Measurements from ENCODE around the gene NFIC. TPM values are rescaled to one million over a fixed set of nuclear protein-coding genes. Genes with fewer than 3 reads are reported as not detected.
"Not testable (repeated sequence)": the region's sequence is repeated elsewhere in the genome, so short reads cannot be mapped to it uniquely, and the experiment has no call there.

Gene NFIC
- total and polyA plus RNA-seq, 4 donors: 17.2 to 56.2 (median 40.4) TPM

GRCh38 chr19:3323658-3324057, 42.7 kb upstream of the NFIC start:
- H3K9me3 ChIP-seq (ENCODE audit: control insufficient read depth, insufficient read depth, low read length): no peaks in the 10 kb centered on the region
- H3K27ac ChIP-seq (ENCODE audit: low read depth, low read length): no peak overlapping the region
- H3K27me3 ChIP-seq (ENCODE audit: control insufficient read depth, insufficient read depth, low read length): peaks cover 7% of the 10 kb centered on the region
- H3K36me3 ChIP-seq (ENCODE audit: control insufficient read depth, insufficient read depth, low read length): no peaks in the 10 kb centered on the region
- WGBS (ENCODE audit: insufficient coverage): 83% methylated on average over 1 of the region's 2 CpGs
- H3K4me3 ChIP-seq (ENCODE audit: low read depth, low read length): no peak overlapping the region
- H3K4me1 ChIP-seq (ENCODE audit: control insufficient read depth, insufficient read depth, low read length): peaks cover 4% of the 10 kb centered on the region
- no peak for DNase-seq (ENCODE audit: low read depth in 4 of 6, low spot score in 6 of 6)

- no peaks in the 10 kb centered on the region for H3K36me3 ChIP-seq (ENCODE audit: control insufficient read depth, insufficient read depth, low read length)
- no peak for DNase-seq (ENCODE audit: low read depth in 4 of 6, low spot score in 6 of 6)
- peaks cover 4% of the 10 kb centered on the region for H3K4me1 ChIP-seq (ENCODE audit: control insufficient read depth, insufficient read depth, low read length)
- H3K27ac ChIP-seq (ENCODE audit: low read depth, low read length): no peak overlapping the region
- 44% methylated on average over 5 of the region's 5 CpGs for WGBS (ENCODE audit: insufficient coverage)
- no peaks in the 10 kb centered on the region for H3K9me3 ChIP-seq (ENCODE audit: control insufficient read depth, insufficient read depth, low read length)
- no peak overlapping the region for H3K4me3 ChIP-seq (ENCODE audit: low read depth, low read length)
- H3K27me3 ChIP-seq (ENCODE audit: control insufficient read depth, insufficient read depth, low read length): peaks cover 7% of the 10 kb centered on the region
Measured at GRCh38 chr19:3324405-3324856, 42.0 kb upstream of the NFIC start.

- H3K27ac ChIP-seq (ENCODE audit: low read depth, low read length): no peak overlapping the region
- no peaks in the 10 kb centered on the region for H3K4me1 ChIP-seq (ENCODE audit: control insufficient read depth, insufficient read depth, low read length)
- no CpG with 5 or more reads among the region's 1 CpG for WGBS (ENCODE audit: insufficient coverage)
- peaks cover 12% of the 10 kb centered on the region for H3K27me3 ChIP-seq (ENCODE audit: control insufficient read depth, insufficient read depth, low read length)
- H3K4me3 ChIP-seq (ENCODE audit: low read depth, low read length): no peak overlapping the region
- no peaks in the 10 kb centered on the region for H3K9me3 ChIP-seq (ENCODE audit: control insufficient read depth, insufficient read depth, low read length)
- no peaks in the 10 kb centered on the region for H3K36me3 ChIP-seq (ENCODE audit: control insufficient read depth, insufficient read depth, low read length)
- no peak for DNase-seq (ENCODE audit: low read depth in 4 of 6, low spot score in 6 of 6)
Measured at GRCh38 chr19:3325451-3325850, 40.9 kb upstream of the NFIC start.

- no peak for DNase-seq (ENCODE audit: low read depth in 4 of 6, low spot score in 6 of 6)
- Histone ChIP-seq H3K27me3 (ENCODE audit: control insufficient read depth, insufficient read depth, low read length) (peaks cover 11% of the 10 kb centered on the region), H3K9me3 (ENCODE audit: control insufficient read depth, insufficient read depth, low read length) (no peaks in the 10 kb centered on the region), H3K36me3 (ENCODE audit: control insufficient read depth, insufficient read depth, low read length) (no peaks in the 10 kb centered on the region), H3K4me1 (ENCODE audit: control insufficient read depth, insufficient read depth, low read length) (no peaks in the 10 kb centered on the region), H3K27ac (ENCODE audit: low read depth, low read length) (no peak overlapping the region), H3K4me3 (ENCODE audit: low read depth, low read length) (no peak overlapping the region)
- WGBS (ENCODE audit: insufficient coverage): no CpG with 5 or more reads among the region's 3 CpGs
Measured at GRCh38 chr19:3328743-3329142, 37.6 kb upstream of the NFIC start.

GRCh38 chr19:3330047-3330446, 36.3 kb upstream of the NFIC start:
- WGBS (ENCODE audit: insufficient coverage): 82% methylated on average over 9 of the region's 9 CpGs
- Histone ChIP-seq H3K36me3 (ENCODE audit: control insufficient read depth, insufficient read depth, low read length) (no peaks in the 10 kb centered on the region), H3K4me3 (ENCODE audit: low read depth, low read length) (no peak overlapping the region), H3K4me1 (ENCODE audit: control insufficient read depth, insufficient read depth, low read length) (peaks cover under 1% of the 10 kb centered on the region), H3K9me3 (ENCODE audit: control insufficient read depth, insufficient read depth, low read length) (no peaks in the 10 kb centered on the region), H3K27me3 (ENCODE audit: control insufficient read depth, insufficient read depth, low read length) (peaks cover 11% of the 10 kb centered on the region), H3K27ac (ENCODE audit: low read depth, low read length) (no peak overlapping the region)
- no peak for DNase-seq (ENCODE audit: low read depth in 4 of 6, low spot score in 6 of 6)

- not testable (repeated sequence) for H3K36me3 ChIP-seq (ENCODE audit: control insufficient read depth, insufficient read depth, low read length); H3K9me3 ChIP-seq (ENCODE audit: control insufficient read depth, insufficient read depth, low read length); H3K27ac ChIP-seq (ENCODE audit: low read depth, low read length); DNase-seq (ENCODE audit: low read depth in 4 of 6, low spot score in 6 of 6); H3K4me3 ChIP-seq (ENCODE audit: low read depth, low read length)
- WGBS (ENCODE audit: insufficient coverage): no CpG with 5 or more reads among the region's 1 CpG
- Histone ChIP-seq H3K4me1 (ENCODE audit: control insufficient read depth, insufficient read depth, low read length) (peaks cover 21% of the 10 kb centered on the region), H3K27me3 (ENCODE audit: control insufficient read depth, insufficient read depth, low read length) (peaks cover 13% of the 10 kb centered on the region)
Measured at GRCh38 chr19:3332232-3332631, 34.2 kb upstream of the NFIC start.

- H3K9me3 ChIP-seq (ENCODE audit: control insufficient read depth, insufficient read depth, low read length): no peaks in the 10 kb centered on the region
- H3K27me3 ChIP-seq (ENCODE audit: control insufficient read depth, insufficient read depth, low read length): peaks cover 13% of the 10 kb centered on the region
- WGBS (ENCODE audit: insufficient coverage): no CpG with 5 or more reads among the region's 4 CpGs
- H3K4me3 ChIP-seq (ENCODE audit: low read depth, low read length): no peak overlapping the region
- no peaks in the 10 kb centered on the region for H3K36me3 ChIP-seq (ENCODE audit: control insufficient read depth, insufficient read depth, low read length)
- no peak for DNase-seq (ENCODE audit: low read depth in 4 of 6, low spot score in 6 of 6)
- H3K4me1 ChIP-seq (ENCODE audit: control insufficient read depth, insufficient read depth, low read length): peaks cover 26% of the 10 kb centered on the region
- H3K27ac ChIP-seq (ENCODE audit: low read depth, low read length): no peak overlapping the region
Measured at GRCh38 chr19:3333020-3333583, 33.3 kb upstream of the NFIC start.

- Histone ChIP-seq H3K36me3 (ENCODE audit: control insufficient read depth, insufficient read depth, low read length) (no peaks in the 10 kb centered on the region), H3K27me3 (ENCODE audit: control insufficient read depth, insufficient read depth, low read length) (peaks cover 13% of the 10 kb centered on the region), H3K4me3 (ENCODE audit: low read depth, low read length) (no peak overlapping the region), H3K27ac (ENCODE audit: low read depth, low read length) (no peak overlapping the region), H3K4me1 (ENCODE audit: control insufficient read depth, insufficient read depth, low read length) (peaks cover 26% of the 10 kb centered on the region), H3K9me3 (ENCODE audit: control insufficient read depth, insufficient read depth, low read length) (no peaks in the 10 kb centered on the region)
- WGBS (ENCODE audit: insufficient coverage): 95% methylated on average over 2 of the region's 8 CpGs
- DNase-seq (ENCODE audit: low read depth in 4 of 6, low spot score in 6 of 6): no peak
Measured at GRCh38 chr19:3333662-3334061, 32.7 kb upstream of the NFIC start.

- H3K9me3 ChIP-seq (ENCODE audit: control insufficient read depth, insufficient read depth, low read length); H3K36me3 ChIP-seq (ENCODE audit: control insufficient read depth, insufficient read depth, low read length); H3K4me3 ChIP-seq (ENCODE audit: low read depth, low read length); DNase-seq (ENCODE audit: low read depth in 4 of 6, low spot score in 6 of 6); H3K27ac ChIP-seq (ENCODE audit: low read depth, low read length): not testable (repeated sequence)
- peaks cover 26% of the 10 kb centered on the region for H3K4me1 ChIP-seq (ENCODE audit: control insufficient read depth, insufficient read depth, low read length)
- WGBS (ENCODE audit: insufficient coverage): 80% methylated on average over 4 of the region's 8 CpGs
- peaks cover 13% of the 10 kb centered on the region for H3K27me3 ChIP-seq (ENCODE audit: control insufficient read depth, insufficient read depth, low read length)
Measured at GRCh38 chr19:3334749-3335430, 31.5 kb upstream of the NFIC start.

Data from spinal cord (tissue), 10 donors.